Measurements from ENCODE around the gene EEF1A2.

DNA sequence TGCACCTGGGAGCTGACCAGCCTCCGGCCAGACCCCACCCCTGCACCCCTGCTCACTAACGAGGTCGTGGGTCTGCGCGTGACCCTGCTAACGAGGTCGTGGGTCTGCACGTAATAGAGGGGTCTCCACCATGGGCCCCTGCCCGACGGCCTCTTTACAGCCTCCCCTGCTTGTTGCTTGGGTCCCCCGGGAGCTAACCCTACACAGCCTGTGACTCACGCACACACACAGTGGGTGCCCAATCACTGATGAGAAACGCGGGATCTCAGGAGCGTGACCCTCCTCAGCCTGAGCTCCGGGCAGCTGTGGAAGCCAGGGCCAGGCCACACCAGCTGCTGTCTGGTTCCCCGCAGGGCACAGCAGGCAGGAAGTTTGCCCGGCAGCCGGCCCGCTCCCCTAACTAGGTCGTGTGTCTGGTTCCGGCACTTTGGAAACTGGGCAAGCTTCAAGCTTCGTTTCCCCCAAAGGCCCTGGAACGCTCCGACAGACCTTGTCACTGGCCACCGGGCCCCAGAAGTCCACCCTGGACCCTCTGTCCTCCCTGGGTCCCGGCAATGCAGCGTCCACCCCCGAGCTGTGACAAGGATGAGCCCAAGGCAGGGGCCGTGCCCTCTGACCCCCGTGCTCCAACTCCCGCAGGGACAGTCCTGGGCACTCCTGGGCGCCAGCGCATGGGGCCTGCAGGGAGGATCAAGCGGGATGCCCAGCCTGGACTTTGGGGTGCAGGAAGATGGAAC lies 37.5 kb upstream of the EEF1A2 start:
- no peak for TF ChIP-seq POLR2A (IDR thresholded peaks at IDR 0.05)
- TF ChIP-seq POLR2AphosphoS5 (IDR thresholded peaks at IDR 0.05) = peak; percentile 66 to 82 (median 71)

All from spleen (tissue), 3 donors.